Hepatocyte (in vitro differentiated cells): ENCODE data around the gene CHFR.

Experiments
- CTCF ChIP-seq: fragments of 200-600 bp; sonication (generic); IDR thresholded peaks from 2 replicates; pipeline ENCODE4 v1.5.1; 2016; ENCODE audit warnings: antibody characterized with exemption, mild to moderate bottlenecking; ENCODE audit not compliant: poor library complexity
- EZH2 ChIP-seq: fragments of 200-600 bp; sonication (generic); IDR thresholded peaks from 2 replicates; pipeline ENCODE4 v1.6.1; 2016; ENCODE audit warnings: antibody characterized with exemption, mild to moderate bottlenecking, borderline replicate concordance

- TF ChIP-seq EZH2 (no peak), CTCF (no peak)
These were observed 59.4 kb downstream of the CHFR start for GRCh38 chr12:132827763-132828703.
